ENCODE data around the gene ZBTB48.

The ZBTB48 gene

DNA sequence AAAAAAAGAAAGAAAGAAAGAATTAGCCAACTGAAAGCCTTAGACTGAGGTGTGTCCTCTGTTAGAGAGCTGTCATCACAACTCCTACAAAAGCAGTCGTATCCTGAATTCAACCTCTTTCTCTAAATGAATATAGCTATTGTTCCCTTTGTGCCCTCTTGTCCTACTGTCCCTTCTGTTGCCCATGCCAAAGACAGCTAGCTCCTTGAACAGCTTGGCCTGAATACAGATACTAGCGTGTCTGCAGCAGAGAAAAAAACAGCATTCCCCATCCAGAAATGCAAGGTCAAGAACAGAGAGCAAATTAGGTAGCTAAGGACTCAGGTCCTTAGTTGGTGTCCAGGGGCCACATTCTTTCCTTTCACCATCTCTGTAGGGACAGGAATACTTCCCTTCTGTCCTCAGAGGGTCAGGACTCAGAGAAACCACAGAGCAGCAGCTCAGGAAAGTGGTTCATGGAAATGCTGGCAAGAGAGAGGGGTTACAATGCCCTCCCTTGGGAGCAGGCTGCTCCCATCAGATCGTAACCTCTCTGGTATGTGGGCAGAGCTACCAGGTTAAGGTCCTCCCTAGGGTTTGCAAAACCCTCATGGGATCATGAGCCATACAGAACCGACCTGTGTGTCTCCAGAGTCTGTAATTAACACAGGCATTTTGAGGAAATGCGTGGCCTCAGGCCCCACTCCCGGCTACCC, 1.8 kb upstream of the ZBTB48 start:
- peaks cover 21% of the 10 kb centered on the region for H3K79me2 ChIP-seq (ENCODE audit: low read length)
- no peak for DNase-seq
- H3K36me3 ChIP-seq (replicated peaks; ENCODE audit: insufficient read depth, low read length) = no peaks in the 10 kb centered on the region
- no peak overlapping the region for H3K4me2 ChIP-seq (ENCODE audit: low read depth, low read length)
- peaks cover 1% of the 10 kb centered on the region for H3K27me3 ChIP-seq (replicated peaks; ENCODE audit: insufficient read depth, low read length)
- no peaks in the 10 kb centered on the region for H4K20me1 ChIP-seq (ENCODE audit: insufficient read depth, low read length)
- H2AFZ ChIP-seq (ENCODE audit: low read length) = no peak overlapping the region
- peaks cover 14% of the 10 kb centered on the region for H3K4me1 ChIP-seq (ENCODE audit: low read length)
- no peaks in the 10 kb centered on the region for H3K9me3 ChIP-seq (replicated peaks; ENCODE audit: insufficient read depth, low read length)
- H3F3A ChIP-seq (ENCODE audit: insufficient read depth, low read length) = no peaks in the 10 kb centered on the region
- H3K9me2 ChIP-seq (replicated peaks; ENCODE audit: insufficient read depth, low read length) = no peaks in the 10 kb centered on the region
- H3K9ac ChIP-seq (ENCODE audit: low read length) = no peak overlapping the region
- TF ChIP-seq, protein P1, sequence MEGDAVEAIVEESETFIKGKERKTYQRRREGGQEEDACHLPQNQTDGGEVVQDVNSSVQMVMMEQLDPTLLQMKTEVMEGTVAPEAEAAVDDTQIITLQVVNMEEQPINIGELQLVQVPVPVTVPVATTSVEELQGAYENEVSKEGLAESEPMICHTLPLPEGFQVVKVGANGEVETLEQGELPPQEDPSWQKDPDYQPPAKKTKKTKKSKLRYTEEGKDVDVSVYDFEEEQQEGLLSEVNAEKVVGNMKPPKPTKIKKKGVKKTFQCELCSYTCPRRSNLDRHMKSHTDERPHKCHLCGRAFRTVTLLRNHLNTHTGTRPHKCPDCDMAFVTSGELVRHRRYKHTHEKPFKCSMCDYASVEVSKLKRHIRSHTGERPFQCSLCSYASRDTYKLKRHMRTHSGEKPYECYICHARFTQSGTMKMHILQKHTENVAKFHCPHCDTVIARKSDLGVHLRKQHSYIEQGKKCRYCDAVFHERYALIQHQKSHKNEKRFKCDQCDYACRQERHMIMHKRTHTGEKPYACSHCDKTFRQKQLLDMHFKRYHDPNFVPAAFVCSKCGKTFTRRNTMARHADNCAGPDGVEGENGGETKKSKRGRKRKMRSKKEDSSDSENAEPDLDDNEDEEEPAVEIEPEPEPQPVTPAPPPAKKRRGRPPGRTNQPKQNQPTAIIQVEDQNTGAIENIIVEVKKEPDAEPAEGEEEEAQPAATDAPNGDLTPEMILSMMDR (IDR thresholded peaks at IDR 0.05; ENCODE audit: low read length) = no peak
- TF ChIP-seq EZH2phosphoT487 (IDR thresholded peaks at IDR 0.05; ENCODE audit: low read length) = no peak
- no peak for TF ChIP-seq EZH2 (optimal IDR thresholded peaks at IDR 0.05; ENCODE audit: low read depth, low read length)
- no peak overlapping the region for H3K4me3 ChIP-seq (ENCODE audit: low read length)
- H3K27ac ChIP-seq (ENCODE audit: low read length) = no peak overlapping the region

DNA sequence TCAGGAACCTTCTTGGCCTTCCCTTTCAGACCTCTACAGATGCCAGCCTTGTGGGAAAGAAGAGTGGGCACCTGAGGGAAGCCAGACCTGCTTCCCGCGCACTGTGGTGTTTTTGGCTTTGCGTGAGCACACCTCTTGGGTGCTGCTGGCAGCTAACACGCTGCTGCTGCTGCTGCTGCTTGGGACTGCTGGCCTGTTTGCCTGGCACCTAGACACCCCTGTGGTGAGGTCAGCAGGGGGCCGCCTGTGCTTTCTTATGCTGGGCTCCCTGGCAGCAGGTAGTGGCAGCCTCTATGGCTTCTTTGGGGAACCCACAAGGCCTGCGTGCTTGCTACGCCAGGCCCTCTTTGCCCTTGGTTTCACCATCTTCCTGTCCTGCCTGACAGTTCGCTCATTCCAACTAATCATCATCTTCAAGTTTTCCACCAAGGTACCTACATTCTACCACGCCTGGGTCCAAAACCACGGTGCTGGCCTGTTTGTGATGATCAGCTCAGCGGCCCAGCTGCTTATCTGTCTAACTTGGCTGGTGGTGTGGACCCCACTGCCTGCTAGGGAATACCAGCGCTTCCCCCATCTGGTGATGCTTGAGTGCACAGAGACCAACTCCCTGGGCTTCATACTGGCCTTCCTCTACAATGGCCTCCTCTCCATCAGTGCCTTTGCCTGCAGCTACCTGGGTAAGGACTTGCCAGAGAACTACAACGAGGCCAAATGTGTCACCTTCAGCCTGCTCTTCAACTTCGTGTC, 995 bp upstream of the ZBTB48 start:
- peaks cover 14% of the 10 kb centered on the region for H3K4me1 ChIP-seq (ENCODE audit: low read length)

DNA sequence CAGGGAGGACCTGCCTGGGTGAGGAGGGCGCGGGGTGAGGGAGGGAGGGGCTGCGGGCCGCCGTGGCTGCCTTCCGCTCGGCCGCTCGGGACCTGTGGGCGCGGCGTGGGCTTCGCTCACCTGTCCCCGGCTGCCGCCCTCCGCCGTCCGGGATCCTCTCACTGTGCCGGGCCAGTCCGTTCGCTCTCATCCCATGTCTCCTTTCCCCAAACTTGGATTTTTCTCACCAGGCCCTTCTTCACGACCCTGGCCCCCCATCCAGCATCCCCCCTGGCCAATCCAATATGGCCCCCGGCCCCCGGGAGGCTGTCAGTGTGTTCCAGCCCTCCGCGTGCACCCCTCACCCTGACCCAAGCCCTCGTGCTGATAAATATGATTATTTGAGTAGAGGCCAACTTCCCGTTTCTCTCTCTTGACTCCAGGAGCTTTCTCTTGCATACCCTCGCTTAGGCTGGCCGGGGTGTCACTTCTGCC, 362 bp downstream of the ZBTB48 start:
- peak overlapping the region; percentile 93 for H3K4me2 ChIP-seq (ENCODE audit: low read depth, low read length)
- H3F3A ChIP-seq (ENCODE audit: insufficient read depth, low read length) = no peaks in the 10 kb centered on the region
- TF ChIP-seq EZH2phosphoT487 (IDR thresholded peaks at IDR 0.05; ENCODE audit: low read length) = no peak
- TF ChIP-seq EZH2 (optimal IDR thresholded peaks at IDR 0.05; ENCODE audit: low read depth, low read length) = no peak
- TF ChIP-seq, protein P1 (IDR thresholded peaks at IDR 0.05; ENCODE audit: low read length) = no peak
- no peaks in the 10 kb centered on the region for H3K9me3 ChIP-seq (replicated peaks; ENCODE audit: insufficient read depth, low read length)
- no peaks in the 10 kb centered on the region for H3K27me3 ChIP-seq (replicated peaks; ENCODE audit: insufficient read depth, low read length)
- peak overlapping the region; percentile 52 for H2AFZ ChIP-seq (ENCODE audit: low read length)
- no peak for DNase-seq
- H3K4me1 ChIP-seq (ENCODE audit: low read length) = peaks cover 14% of the 10 kb centered on the region
- peak overlapping the region; percentile 73 for H3K9ac ChIP-seq (ENCODE audit: low read length)
- peak overlapping the region; percentile 70 for H3K4me3 ChIP-seq (ENCODE audit: low read length)
- no peaks in the 10 kb centered on the region for H4K20me1 ChIP-seq (ENCODE audit: insufficient read depth, low read length)
- no peaks in the 10 kb centered on the region for H3K36me3 ChIP-seq (replicated peaks; ENCODE audit: insufficient read depth, low read length)
- peak overlapping the region; percentile 4; the same call in 1 of the 2 replicates for H3K27ac ChIP-seq (ENCODE audit: low read length)
- peaks cover 21% of the 10 kb centered on the region for H3K79me2 ChIP-seq (ENCODE audit: low read length)
- H3K9me2 ChIP-seq (replicated peaks; ENCODE audit: insufficient read depth, low read length) = no peaks in the 10 kb centered on the region

More for the DNA sequence above, 995 bp upstream of the ZBTB48 start:
- no peak for TF ChIP-seq EZH2phosphoT487 (IDR thresholded peaks at IDR 0.05; ENCODE audit: low read length)
- no peak for TF ChIP-seq EZH2 (optimal IDR thresholded peaks at IDR 0.05; ENCODE audit: low read depth, low read length)
- TF ChIP-seq, protein P1 (IDR thresholded peaks at IDR 0.05; ENCODE audit: low read length) = no peak
- Histone ChIP-seq H3K27ac (ENCODE audit: low read length) (no peak overlapping the region), H3K9me2 (replicated peaks; ENCODE audit: insufficient read depth, low read length) (no peaks in the 10 kb centered on the region), H3F3A (ENCODE audit: insufficient read depth, low read length) (no peaks in the 10 kb centered on the region), H4K20me1 (ENCODE audit: insufficient read depth, low read length) (no peaks in the 10 kb centered on the region), H3K79me2 (ENCODE audit: low read length) (peaks cover 21% of the 10 kb centered on the region), H3K4me2 (ENCODE audit: low read depth, low read length) (peak overlapping the region; percentile 87; the same call in 1 of the 2 replicates), H3K9me3 (replicated peaks; ENCODE audit: insufficient read depth, low read length) (no peaks in the 10 kb centered on the region), H3K36me3 (replicated peaks; ENCODE audit: insufficient read depth, low read length) (no peaks in the 10 kb centered on the region), H3K4me3 (ENCODE audit: low read length) (no peak overlapping the region), H2AFZ (ENCODE audit: low read length) (peak overlapping the region; percentile 83), H3K27me3 (replicated peaks; ENCODE audit: insufficient read depth, low read length) (no peaks in the 10 kb centered on the region; the same call in 1 of the 2 replicates), H3K9ac (ENCODE audit: low read length) (no peak overlapping the region)
- DNase-seq = no peak

All from MM.1S (cell line).